IMR-90 (cell line): ENCODE measurements around the gene RNF166. TPM values are rescaled to one million over a fixed set of nuclear protein-coding genes. Genes with fewer than 3 reads are reported as not detected.
A peak's percentile ranks its signal among the peaks of the same experiment; 100 is the strongest.

Source experiments
- ATAC-seq: fragments of 200-7000 bp; cut with Tn5 transposase; 2 replicates; pipeline ENCODE4 v1.9.1; 2020; ENCODE audit warnings: low read depth, mild to moderate bottlenecking, moderate library complexity
- BruUV-seq: library from RNA; stranded (reverse); fragments of 400-500 nt; replicated peaks from 2 replicates; lab custom pipeline; 2021; lab: Mats Ljungman, UMichigan
- CTCF ChIA-PET: fragments of 300-600 bp; formaldehyde crosslinking; extraction: SDS; loops from one replicate; lab custom pipeline; 2021; ENCODE audit warnings: antibody characterized with exemption; lab: Yijun Ruan, JAX
- POLR2A ChIA-PET: fragments of 300-600 bp; sonication (Branson Sonifier 250); formaldehyde crosslinking; loops from one replicate; lab custom pipeline; 2022; ENCODE audit warnings: antibody characterized with exemption; ENCODE audit not compliant: unreplicated experiment; lab: Charles Lee
- DNase-seq: peaks from one replicate; pipeline ENCODE4 v3.0.0; 2013
- H2AFZ ChIP-seq: replicated peaks from 2 replicates; pipeline ENCODE3; 2013; ENCODE audit warnings: low read length, mild to moderate bottlenecking; ENCODE audit not compliant: poor library complexity
- H2AK5ac ChIP-seq: 2 replicates; pipeline ENCODE4 v1.6.1; 2013; ENCODE audit warnings: low read depth, low read length, inconsistent platforms
- H2AK9ac ChIP-seq: replicated peaks from 2 replicates; pipeline ENCODE3; 2013; ENCODE audit warnings: mild to moderate bottlenecking, low read depth, low read length, moderate library complexity; ENCODE audit not compliant: poor library complexity
- H2BK120ac ChIP-seq: 2 replicates; pipeline ENCODE4 v1.6.1; 2013; ENCODE audit warnings: low read depth, low read length, inconsistent platforms
- H2BK15ac ChIP-seq: 3 replicates; pipeline ENCODE4 v1.6.1; 2013; ENCODE audit warnings: low read depth, low read length, inconsistent platforms
- H2BK20ac ChIP-seq: 2 replicates; pipeline ENCODE4 v1.6.1; 2013; ENCODE audit warnings: low read depth, mild to moderate bottlenecking, inconsistent platforms, low read length, moderate library complexity
- H2BK5ac ChIP-seq: 2 replicates; pipeline ENCODE4 v1.6.1; 2013; ENCODE audit warnings: mild to moderate bottlenecking, low read depth, low read length, inconsistent platforms; ENCODE audit not compliant: poor library complexity, severe bottlenecking
- H3K14ac ChIP-seq: replicated peaks from 2 replicates; pipeline ENCODE4 v1.6.1; 2013; ENCODE audit warnings: low read depth, low read length, inconsistent platforms
- H3K18ac ChIP-seq: 2 replicates; pipeline ENCODE4 v1.6.1; 2013; ENCODE audit warnings: low read depth, low read length, control low read depth
- H3K23ac ChIP-seq: 2 replicates; pipeline ENCODE4 v1.6.1; 2013; ENCODE audit warnings: low read depth, low read length, inconsistent platforms
- H3K27ac ChIP-seq: 2 replicates; pipeline ENCODE4 v1.5.1; 2013; ENCODE audit warnings: mild to moderate bottlenecking, control low read depth, low read length; ENCODE audit not compliant: insufficient read depth
- H3K27me3 ChIP-seq: 2 replicates; pipeline ENCODE4 v1.6.1; 2013; ENCODE audit warnings: low read length; ENCODE audit not compliant: control insufficient read depth, insufficient read depth
- H3K36me3 ChIP-seq: 2 replicates; pipeline ENCODE4 v1.6.1; 2013; ENCODE audit warnings: low read length, mixed read lengths; ENCODE audit not compliant: control insufficient read depth, insufficient read depth
- H3K4ac ChIP-seq: 2 replicates; pipeline ENCODE4 v1.6.1; 2013; ENCODE audit warnings: low read depth, low read length, inconsistent platforms
- H3K4me1 ChIP-seq: 2 replicates; pipeline ENCODE4 v1.6.1; 2013; ENCODE audit warnings: low read length, mixed read lengths; ENCODE audit not compliant: control insufficient read depth, insufficient read depth
- H3K4me2 ChIP-seq: 2 replicates; pipeline ENCODE4 v1.6.1; 2013; ENCODE audit warnings: low read depth, mild to moderate bottlenecking, control low read depth, low read length, moderate library complexity
- H3K4me3 ChIP-seq: 2 replicates; pipeline ENCODE4 v1.5.1; 2013; ENCODE audit warnings: low read depth, mild to moderate bottlenecking, control low read depth, low read length, moderate library complexity; ENCODE audit not compliant: insufficient read depth
- H3K56ac ChIP-seq: 2 replicates; pipeline ENCODE4 v1.6.1; 2013; ENCODE audit warnings: low read length, inconsistent platforms; ENCODE audit not compliant: insufficient read depth; ENCODE audit errors: extremely low read depth
- H3K79me1 ChIP-seq, 2 experiments: 2 replicates each; pipeline ENCODE4 v1.6.1; 2013; ENCODE audit warnings: low read length in 2 of 2, inconsistent platforms in 1 of 2, low read depth in 1 of 2
- H3K9ac ChIP-seq: 2 replicates; pipeline ENCODE4 v1.6.1; 2013; ENCODE audit warnings: low read depth, low read length, control low read depth
- H3K9me1 ChIP-seq: 2 replicates; pipeline ENCODE4 v1.6.1; 2013; ENCODE audit warnings: low read length, inconsistent platforms; ENCODE audit not compliant: insufficient read depth
- H3K9me3 ChIP-seq: 2 replicates; pipeline ENCODE4 v1.6.1; 2013; ENCODE audit warnings: low read length; ENCODE audit not compliant: control insufficient read depth, insufficient read depth
- H4K20me1 ChIP-seq: 2 replicates; pipeline ENCODE4 v1.6.1; 2013; ENCODE audit warnings: low read length, inconsistent platforms; ENCODE audit not compliant: insufficient read depth
- H4K5ac ChIP-seq: 2 replicates; pipeline ENCODE4 v1.6.1; 2013; ENCODE audit warnings: mild to moderate bottlenecking, low read depth, low read length, control low read depth
- H4K8ac ChIP-seq, 2 experiments: 2 replicates each; pipeline ENCODE4 v1.6.1; 2013; ENCODE audit warnings: low read depth in 2 of 2, low read length in 2 of 2, control low read depth in 1 of 2, inconsistent platforms in 1 of 2
- H4K91ac ChIP-seq: 2 replicates; pipeline ENCODE4 v1.6.1; 2013; ENCODE audit warnings: low read depth, low read length, inconsistent platforms; ENCODE audit not compliant: insufficient read depth
- BHLHE40 ChIP-seq: fragments of 150-350 bp; IDR thresholded peaks from 2 replicates; pipeline ENCODE4 v1.6.1; 2016; ENCODE audit warnings: mild to moderate bottlenecking, low read depth, low read length
- CEBPB ChIP-seq: IDR thresholded peaks from 2 replicates; pipeline ENCODE4 v1.6.1; 2012; ENCODE audit warnings: low read depth, low read length, improper control_type of control experiment
- CHD1 ChIP-seq: IDR thresholded peaks from 2 replicates; pipeline ENCODE4 v1.6.1; 2012; ENCODE audit warnings: low read depth, low read length, improper control_type of control experiment
- FOS ChIP-seq: fragments of 150-350 bp; IDR thresholded peaks from 2 replicates; pipeline ENCODE4 v1.6.1; 2016; ENCODE audit warnings: low read depth, low read length
- MAFK ChIP-seq: IDR thresholded peaks from 2 replicates; pipeline ENCODE4 v1.6.1; 2012; ENCODE audit warnings: low read depth, low read length, improper control_type of control experiment
- MAZ ChIP-seq: IDR thresholded peaks from 2 replicates; pipeline ENCODE4 v1.6.1; 2012; ENCODE audit warnings: low read depth, mild to moderate bottlenecking, low read length, improper control_type of control experiment, moderate library complexity, borderline replicate concordance
- MXI1 ChIP-seq: IDR thresholded peaks from 2 replicates; pipeline ENCODE4 v1.6.1; 2012; ENCODE audit warnings: low read depth, mild to moderate bottlenecking, low read length, moderate library complexity, borderline replicate concordance
- NFE2L2 ChIP-seq: fragments of 150-350 bp; IDR thresholded peaks from 2 replicates; pipeline ENCODE4 v1.6.1; 2016; ENCODE audit warnings: low read depth, mild to moderate bottlenecking, low read length
- POLR2A ChIP-seq: IDR thresholded peaks from 2 replicates; pipeline ENCODE4 v1.6.1; 2012; ENCODE audit warnings: mild to moderate bottlenecking, low read depth, low read length
- RAD21 ChIP-seq: IDR thresholded peaks from 2 replicates; pipeline ENCODE4 v1.6.1; 2012; ENCODE audit warnings: low read length, improper control_type of control experiment
- RCOR1 ChIP-seq: IDR thresholded peaks from 2 replicates; pipeline ENCODE4 v1.6.1; 2012; ENCODE audit warnings: mild to moderate bottlenecking, low read length, improper control_type of control experiment; ENCODE audit not compliant: insufficient replicate concordance
- RFX5 ChIP-seq: IDR thresholded peaks from 2 replicates; pipeline ENCODE4 v1.8.0; 2012; ENCODE audit warnings: low read depth, mild to moderate bottlenecking, low read length, moderate library complexity
- SMC3 ChIP-seq: fragments of 150-350 bp; IDR thresholded peaks from 2 replicates; pipeline ENCODE4 v1.6.1; 2016; ENCODE audit warnings: low read depth, mild to moderate bottlenecking, antibody characterized with exemption, low read length, moderate library complexity
- WGBS, 2 experiments: methylation state at CpG; one replicate each; pipeline versions ENCODE4 v1.1.5 to v1.1.7; 2013; ENCODE audit warnings: missing lambda C conversion rate in 2 of 2; ENCODE audit not compliant: insufficient read length in 1 of 2; ENCODE audit errors: extremely low coverage in 2 of 2; 5-methylcytosine and 5-hydroxymethylcytosine counted together
- dilution Hi-C: fragments of 300-500 bp; cut with HindIII; formaldehyde crosslinking; loops from one replicate; pipeline ENCODE4 v1.14.3; 2018; ENCODE audit warnings: low sequenced_read_pairs; ENCODE audit not compliant: unreplicated experiment
- in situ Hi-C: fragments of 300-500 bp; cut with MboI; formaldehyde crosslinking; loops from 3 replicates; pipeline ENCODE4 v1.14.3; 2019; ENCODE audit warnings: low sequenced_read_pairs, inconsistent platforms, mixed read lengths
- intact Hi-C: fragments of 100-400 bp; cut with micrococcal nuclease; formaldehyde crosslinking; loops from 2 replicates; pipeline ENCODE4 v1.10.0; 2022
- polyA plus RNA-seq, 3 experiments: library from polyadenylated mRNA; depleted of rRNA; stranded (reverse); fragments of >200 nt; gene quantifications; 2 replicates each; pipeline ENCODE4 v1.2.3, GENCODE V29; 2012; ENCODE audit warnings: low replicate concordance in 1 of 3
- total RNA-seq: library from RNA; depleted of rRNA; stranded (reverse); fragments of >200 nt; gene quantifications from 2 replicates; pipeline ENCODE4 v1.2.3, GENCODE V29; 2012
- TF ChIP-seq, protein P1 (sequence below): fragments of 150-350 bp; IDR thresholded peaks from 2 replicates; pipeline ENCODE4 v1.6.1; 2017; ENCODE audit warnings: mild to moderate bottlenecking, antibody characterized with exemption, low read length, low read depth
- TF ChIP-seq, protein P2 (sequence below): fragments of 150-350 bp; IDR thresholded peaks from 2 replicates; pipeline ENCODE4 v1.6.1; 2016; ENCODE audit warnings: low read depth, mild to moderate bottlenecking, low read length, moderate library complexity, borderline replicate concordance
- TF ChIP-seq, protein P3 (sequence below): conservative IDR thresholded peaks from 2 replicates; pipeline ENCODE4 v1.5.1; 2012; ENCODE audit warnings: mild to moderate bottlenecking, low read depth, low read length, improper control_type of control experiment

RNF166 gene
- total and polyA plus RNA-seq, 2 of the 4 experiments (the other 2 are of a cell fraction): 8.1 to 17.4 TPM

DNA sequence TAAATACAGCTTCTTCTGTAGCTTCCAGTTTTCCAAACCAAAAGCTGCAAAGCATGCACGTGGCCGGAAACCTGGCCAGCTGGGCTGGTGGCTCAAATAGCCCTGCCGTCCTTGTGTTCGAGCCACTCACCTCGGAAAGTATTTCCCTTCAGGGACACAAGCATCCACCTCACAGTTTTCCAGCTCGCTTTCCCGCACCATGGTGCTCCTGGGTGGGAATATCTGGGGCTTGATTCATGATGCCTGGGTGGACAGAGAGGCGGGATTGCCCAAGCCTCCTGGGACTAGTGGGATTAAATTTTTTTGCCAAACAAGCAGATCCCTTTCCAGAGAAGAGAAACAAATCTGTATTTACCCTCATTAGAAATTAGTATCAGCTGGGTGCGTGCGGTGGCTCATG lies 36.2 kb downstream of the RNF166 start:
- no peak overlapping the region for H3K56ac ChIP-seq
- H3K4me3 ChIP-seq: no peak overlapping the region
- H2BK20ac ChIP-seq: no peak overlapping the region
- H3K4me2 ChIP-seq: no peak overlapping the region
- dilution Hi-C loops (no loop called here), intact Hi-C loops (no loop called here), in situ Hi-C loops (no loop called here)
- no peak for TF ChIP-seq FOS
- no peak for TF ChIP-seq NFE2L2
- TF ChIP-seq BHLHE40: no peak
- TF ChIP-seq RFX5: no peak
- no peak for TF ChIP-seq MXI1
- TF ChIP-seq RAD21: no peak
- TF ChIP-seq, protein P1, sequence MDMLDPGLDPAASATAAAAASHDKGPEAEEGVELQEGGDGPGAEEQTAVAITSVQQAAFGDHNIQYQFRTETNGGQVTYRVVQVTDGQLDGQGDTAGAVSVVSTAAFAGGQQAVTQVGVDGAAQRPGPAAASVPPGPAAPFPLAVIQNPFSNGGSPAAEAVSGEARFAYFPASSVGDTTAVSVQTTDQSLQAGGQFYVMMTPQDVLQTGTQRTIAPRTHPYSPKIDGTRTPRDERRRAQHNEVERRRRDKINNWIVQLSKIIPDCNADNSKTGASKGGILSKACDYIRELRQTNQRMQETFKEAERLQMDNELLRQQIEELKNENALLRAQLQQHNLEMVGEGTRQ: no peak
- TF ChIP-seq SMC3: no peak
- no peak for TF ChIP-seq CHD1
- TF ChIP-seq MAZ: no peak
- TF ChIP-seq, protein P2, sequence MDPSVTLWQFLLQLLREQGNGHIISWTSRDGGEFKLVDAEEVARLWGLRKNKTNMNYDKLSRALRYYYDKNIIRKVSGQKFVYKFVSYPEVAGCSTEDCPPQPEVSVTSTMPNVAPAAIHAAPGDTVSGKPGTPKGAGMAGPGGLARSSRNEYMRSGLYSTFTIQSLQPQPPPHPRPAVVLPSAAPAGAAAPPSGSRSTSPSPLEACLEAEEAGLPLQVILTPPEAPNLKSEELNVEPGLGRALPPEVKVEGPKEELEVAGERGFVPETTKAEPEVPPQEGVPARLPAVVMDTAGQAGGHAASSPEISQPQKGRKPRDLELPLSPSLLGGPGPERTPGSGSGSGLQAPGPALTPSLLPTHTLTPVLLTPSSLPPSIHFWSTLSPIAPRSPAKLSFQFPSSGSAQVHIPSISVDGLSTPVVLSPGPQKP: no peak
- no peak for TF ChIP-seq MAFK
- no peak for TF ChIP-seq POLR2A
- TF ChIP-seq RCOR1: no peak
- TF ChIP-seq, protein P3, sequence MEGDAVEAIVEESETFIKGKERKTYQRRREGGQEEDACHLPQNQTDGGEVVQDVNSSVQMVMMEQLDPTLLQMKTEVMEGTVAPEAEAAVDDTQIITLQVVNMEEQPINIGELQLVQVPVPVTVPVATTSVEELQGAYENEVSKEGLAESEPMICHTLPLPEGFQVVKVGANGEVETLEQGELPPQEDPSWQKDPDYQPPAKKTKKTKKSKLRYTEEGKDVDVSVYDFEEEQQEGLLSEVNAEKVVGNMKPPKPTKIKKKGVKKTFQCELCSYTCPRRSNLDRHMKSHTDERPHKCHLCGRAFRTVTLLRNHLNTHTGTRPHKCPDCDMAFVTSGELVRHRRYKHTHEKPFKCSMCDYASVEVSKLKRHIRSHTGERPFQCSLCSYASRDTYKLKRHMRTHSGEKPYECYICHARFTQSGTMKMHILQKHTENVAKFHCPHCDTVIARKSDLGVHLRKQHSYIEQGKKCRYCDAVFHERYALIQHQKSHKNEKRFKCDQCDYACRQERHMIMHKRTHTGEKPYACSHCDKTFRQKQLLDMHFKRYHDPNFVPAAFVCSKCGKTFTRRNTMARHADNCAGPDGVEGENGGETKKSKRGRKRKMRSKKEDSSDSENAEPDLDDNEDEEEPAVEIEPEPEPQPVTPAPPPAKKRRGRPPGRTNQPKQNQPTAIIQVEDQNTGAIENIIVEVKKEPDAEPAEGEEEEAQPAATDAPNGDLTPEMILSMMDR: no peak
- TF ChIP-seq CEBPB: no peak
- no peak overlapping the region for H2AFZ ChIP-seq
- peaks cover 7% of the 10 kb centered on the region; the same call in 1 of the 2 replicates for H3K36me3 ChIP-seq
- no peak overlapping the region for H3K18ac ChIP-seq
- H4K5ac ChIP-seq: no peak overlapping the region
- POLR2A ChIA-PET: no interaction called here
- H3K14ac ChIP-seq: no peak overlapping the region
- H4K8ac ChIP-seq: no peak overlapping the region
- no peaks in the 10 kb centered on the region for H3K9me3 ChIP-seq
- ATAC-seq: no peak
- peak overlapping the region; percentile 8 for H2AK9ac ChIP-seq
- H2BK5ac ChIP-seq: no peak overlapping the region
- WGBS, 2 experiments: 90% methylated on average over 2 of the region's 10 CpGs; no CpG with 5 or more reads in 1 of the 2 experiments
- H3K9ac ChIP-seq: no peak overlapping the region
- no peaks in the 10 kb centered on the region for H3K4me1 ChIP-seq
- no peak overlapping the region for H4K91ac ChIP-seq
- no peaks in the 10 kb centered on the region for H4K20me1 ChIP-seq
- no peak overlapping the region for H2AK5ac ChIP-seq
- no peak overlapping the region for H2BK120ac ChIP-seq
- no peak overlapping the region for H3K23ac ChIP-seq
- no peak overlapping the region for H3K27ac ChIP-seq
- no peaks in the 10 kb centered on the region for H3K9me1 ChIP-seq
- no TSS peak for BruUV-seq
- 0 out of 4 replicates have a peak, but pooled peaks cover 0 to 2% of the 10 kb centered on the region in 2 experiments for H3K79me1 ChIP-seq
- H3K4ac ChIP-seq: no peak overlapping the region
- H2BK15ac ChIP-seq: no peak overlapping the region
- DNase-seq: no peak
- CTCF ChIA-PET: no interaction called here
- no peaks in the 10 kb centered on the region for H3K27me3 ChIP-seq
